ENCODE results near the gene ASB16.
A peak's percentile ranks its signal among the peaks of the same experiment; 100 is the strongest.
"Not testable (repeated sequence)": the region's sequence is repeated elsewhere in the genome, so short reads cannot be mapped to it uniquely, and the experiment has no call there.

The ASB16 gene

GRCh38 chr17:44170499-44171201, at the start of gene ASB16:
Gene ASB16, plus strand, starts transcription at chr17:44170704. Its CDS starts 86 bp downstream, at chr17:44170790.
- no peak for DNase-seq

DNA sequence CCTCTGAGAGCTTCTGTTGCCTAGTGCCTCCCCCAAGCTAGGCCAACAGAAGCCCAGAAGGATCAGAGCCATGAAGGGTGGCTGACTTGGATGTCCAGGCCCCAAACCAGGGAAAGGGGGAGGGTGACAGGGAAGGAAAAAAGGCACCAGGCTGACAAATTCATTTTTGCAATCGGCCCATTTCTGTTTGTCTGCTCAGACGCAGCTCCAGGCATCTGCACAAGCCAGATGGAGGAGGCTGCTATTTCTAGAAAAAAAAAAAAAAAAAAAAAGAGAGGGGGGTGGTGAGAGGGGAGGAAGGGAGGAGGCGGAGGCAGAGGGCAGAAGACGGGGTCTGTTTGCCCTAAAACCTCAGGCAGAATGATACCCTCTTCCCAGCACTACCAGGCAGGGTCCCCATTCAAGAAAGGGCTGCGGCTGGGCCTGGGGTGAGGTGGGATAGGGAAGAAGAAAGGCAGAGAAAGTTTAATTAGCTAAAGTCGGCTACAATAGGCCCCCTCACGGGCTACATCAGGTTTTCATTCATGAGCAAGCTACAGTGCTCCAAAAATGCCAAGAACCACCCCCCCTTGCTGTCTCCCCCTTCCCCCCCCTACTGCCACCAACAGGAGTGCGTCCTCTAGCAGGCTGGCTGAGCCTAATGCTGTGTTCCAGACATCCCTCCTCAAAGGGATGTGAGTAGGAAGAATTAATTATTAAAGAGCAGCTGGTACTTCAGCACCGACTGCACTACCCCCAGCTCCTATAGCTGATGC, 49.5 kb upstream of the ASB16 start:
- no peak for DNase-seq

DNA sequence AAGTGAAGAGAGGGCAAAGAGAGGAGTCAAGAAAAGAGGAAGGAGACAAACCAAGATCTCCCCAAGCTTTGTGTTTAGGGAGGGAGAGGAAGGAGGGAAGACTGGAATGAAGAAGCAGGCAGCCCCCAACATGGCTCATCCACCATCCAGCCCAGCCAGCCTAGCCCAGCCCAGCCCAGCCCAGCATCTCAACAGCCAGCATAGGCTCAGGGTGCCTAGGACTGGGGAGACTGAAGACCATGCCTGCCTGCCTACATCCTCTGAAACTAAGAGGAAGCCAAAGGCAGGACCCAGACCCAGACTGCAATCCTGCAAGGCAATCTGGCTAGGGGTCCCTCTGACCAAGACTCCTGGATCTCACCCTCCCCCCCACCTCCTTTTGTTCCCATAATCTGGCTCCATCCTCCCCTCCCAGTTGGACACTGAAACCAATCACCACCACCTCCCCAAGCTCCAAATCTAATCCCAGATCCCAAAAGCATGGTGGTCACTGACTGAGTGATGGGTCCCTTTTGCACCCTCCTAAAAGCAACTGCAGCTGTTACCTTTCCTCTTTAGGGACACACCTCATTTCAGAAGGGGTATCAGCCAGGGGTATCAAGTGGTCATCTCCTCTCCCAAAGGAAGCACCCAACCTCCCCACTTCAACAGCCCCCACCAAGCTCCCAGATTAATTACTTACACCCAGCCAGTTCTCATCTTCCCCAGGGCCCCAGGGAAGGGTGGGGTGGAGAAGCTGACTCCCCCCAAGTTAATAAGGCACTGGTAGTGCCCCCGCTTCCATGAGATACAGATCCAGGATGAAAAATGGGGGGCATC, 48.3 kb upstream of the ASB16 start:
- no peak for DNase-seq

DNA sequence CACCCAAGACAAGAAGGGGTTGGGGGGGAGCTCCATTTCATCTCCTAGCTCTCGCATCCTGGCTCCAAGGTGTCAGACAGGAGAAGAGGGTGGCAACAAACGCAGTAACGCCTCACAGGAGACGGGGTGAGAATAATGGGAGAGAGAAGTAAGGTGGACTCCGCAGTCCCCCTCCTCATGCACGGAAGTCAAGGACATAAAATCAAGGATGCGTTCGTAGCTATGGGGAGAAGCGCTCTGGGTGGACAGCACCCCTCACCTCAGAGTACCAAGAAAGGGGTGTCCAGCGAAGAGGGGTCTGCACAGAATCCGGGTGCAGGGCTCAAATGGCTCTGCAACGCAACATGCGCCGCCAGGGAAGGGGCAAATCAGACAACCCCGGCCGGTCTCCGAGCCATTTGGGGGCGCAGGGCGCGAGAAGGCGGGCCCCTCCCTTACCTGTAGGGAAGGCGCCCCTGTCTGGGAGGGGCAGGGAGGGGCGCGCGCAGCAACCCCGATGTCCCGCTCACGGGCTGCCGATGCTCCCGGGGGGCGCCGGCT, 47.6 kb upstream of the ASB16 start:
- peak; percentile 36 for DNase-seq

DNA sequence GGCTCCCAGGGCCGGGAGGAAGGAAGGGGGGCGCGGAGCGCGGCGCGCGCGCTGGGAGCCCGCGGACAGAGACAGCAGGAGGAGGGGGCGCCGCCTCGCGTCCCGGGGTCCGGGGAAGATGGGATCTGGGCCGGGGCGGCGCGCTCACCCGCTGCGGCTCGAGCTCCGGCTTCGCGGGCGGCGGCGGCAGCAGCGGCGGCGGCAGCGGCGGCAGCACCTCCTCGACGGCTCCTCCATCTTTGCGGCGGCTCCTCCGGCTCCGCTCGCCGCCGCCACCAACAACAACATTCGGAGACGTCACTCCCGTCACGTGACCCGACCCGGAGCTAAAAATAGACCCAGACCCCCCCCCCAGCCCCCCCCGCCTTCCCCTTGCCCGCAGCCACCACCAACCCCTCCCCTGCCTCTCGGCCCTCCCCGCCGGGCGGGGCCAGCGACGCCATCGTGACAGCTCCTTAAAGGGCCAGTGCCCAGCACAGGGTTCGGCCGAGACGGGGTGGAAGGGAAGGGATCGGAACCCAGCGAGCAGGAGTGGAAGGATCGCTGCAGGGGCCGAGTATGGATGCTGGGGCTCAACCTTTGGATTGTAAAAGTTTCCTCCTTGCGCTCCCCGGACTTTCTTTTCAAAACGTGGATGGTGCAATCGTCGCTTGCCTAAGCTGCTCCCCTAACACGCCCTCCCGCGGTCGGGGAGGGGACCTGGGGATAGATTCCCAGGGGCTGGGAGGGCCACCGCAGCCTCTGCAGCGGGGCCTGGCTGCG, 47.0 kb upstream of the ASB16 start, which contains the start of gene HDAC5:
Gene HDAC5 (minus strand): TSS at position 286 of the 762 bp plus-strand sequence. CDS start 6,126 bp downstream, outside the sequence.
- peak; percentile 96 for DNase-seq

DNA sequence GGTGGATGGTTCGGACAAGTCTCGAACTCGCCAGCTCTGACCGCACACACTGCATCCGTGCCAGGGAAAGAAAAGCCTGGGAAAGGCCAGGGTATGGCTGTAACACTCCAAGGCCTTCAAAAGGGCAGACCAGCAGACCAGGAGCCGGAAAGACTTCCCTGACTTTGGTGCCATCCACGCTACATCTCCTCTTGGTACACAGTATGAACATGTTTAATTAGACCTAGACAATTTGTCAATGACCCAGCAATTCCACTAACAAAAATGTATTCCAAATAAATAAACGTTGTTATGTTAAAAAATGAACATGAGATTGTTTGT, 46.4 kb upstream of the ASB16 start:
- no peak for DNase-seq

DNA sequence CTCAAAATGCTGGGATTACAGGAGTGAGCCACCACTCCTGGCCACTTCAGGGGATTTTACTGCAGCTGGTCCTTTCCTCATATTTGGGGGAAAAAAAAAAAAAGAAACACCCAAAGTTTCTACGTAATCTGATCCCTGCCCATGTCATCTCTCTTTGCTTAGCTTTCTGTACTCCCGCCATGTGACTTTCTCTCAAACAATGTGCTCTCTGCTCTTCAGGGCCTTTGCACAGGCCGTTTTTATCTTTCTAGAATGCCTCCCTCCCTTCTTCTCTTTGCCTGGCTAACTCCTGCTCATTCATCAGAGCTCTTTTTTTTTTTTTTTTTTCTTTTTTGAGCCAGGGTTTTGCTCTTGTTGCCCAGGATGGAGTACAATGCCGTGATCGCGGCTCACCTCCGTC, 42.1 kb upstream of the ASB16 start:
- DNase-seq: no peak

- DNase-seq: no peak
These were observed 39.7 kb upstream of the ASB16 start for GRCh38 chr17:44130693-44131349.

DNA sequence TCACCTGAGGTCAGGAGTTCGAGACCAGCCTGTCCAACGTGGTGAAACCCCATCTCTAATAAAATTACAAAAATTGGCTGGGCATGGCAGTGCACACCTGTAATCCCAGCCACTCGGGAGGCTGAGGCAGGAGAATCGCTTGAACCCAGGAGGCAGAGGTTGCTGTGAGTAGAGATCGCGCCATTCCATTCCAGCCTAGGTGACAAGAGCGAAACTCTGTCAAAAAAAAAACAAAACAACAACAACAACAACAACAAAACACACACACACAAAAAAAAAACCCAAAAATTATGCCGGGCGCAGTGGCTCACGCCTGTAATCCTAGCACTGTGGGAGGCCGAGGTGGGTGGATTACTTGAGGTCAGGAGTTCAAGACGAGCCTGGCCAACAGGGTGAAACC, 39.1 kb upstream of the ASB16 start:
- DNase-seq: not testable (repeated sequence)

DNA sequence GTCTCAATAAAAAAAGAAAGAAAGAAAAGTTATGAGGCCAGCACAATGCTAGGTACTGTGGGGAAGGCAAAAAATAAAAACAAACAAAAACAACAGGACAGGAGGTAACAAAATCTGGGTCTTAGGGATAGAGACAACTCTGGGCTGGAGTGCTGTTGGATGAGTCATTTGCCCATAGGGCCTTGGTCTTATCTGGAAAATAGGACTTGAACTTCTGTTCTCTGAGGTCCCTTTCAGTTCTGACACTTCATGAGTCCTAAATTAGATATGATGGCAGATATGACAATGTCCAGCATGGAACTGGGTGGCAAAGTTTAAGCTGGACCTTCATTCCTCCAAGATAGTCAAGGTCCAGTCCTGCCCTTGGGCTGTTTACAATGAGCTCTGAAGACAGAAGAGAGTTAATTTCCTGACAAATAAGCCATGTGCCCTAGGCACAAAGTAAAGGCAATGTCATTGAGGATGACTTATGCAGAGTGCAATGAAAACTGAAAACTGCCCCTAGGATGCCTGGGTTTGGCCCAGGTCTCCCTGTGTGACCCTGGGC, 38.2 kb upstream of the ASB16 start:
- no peak for DNase-seq

DNA sequence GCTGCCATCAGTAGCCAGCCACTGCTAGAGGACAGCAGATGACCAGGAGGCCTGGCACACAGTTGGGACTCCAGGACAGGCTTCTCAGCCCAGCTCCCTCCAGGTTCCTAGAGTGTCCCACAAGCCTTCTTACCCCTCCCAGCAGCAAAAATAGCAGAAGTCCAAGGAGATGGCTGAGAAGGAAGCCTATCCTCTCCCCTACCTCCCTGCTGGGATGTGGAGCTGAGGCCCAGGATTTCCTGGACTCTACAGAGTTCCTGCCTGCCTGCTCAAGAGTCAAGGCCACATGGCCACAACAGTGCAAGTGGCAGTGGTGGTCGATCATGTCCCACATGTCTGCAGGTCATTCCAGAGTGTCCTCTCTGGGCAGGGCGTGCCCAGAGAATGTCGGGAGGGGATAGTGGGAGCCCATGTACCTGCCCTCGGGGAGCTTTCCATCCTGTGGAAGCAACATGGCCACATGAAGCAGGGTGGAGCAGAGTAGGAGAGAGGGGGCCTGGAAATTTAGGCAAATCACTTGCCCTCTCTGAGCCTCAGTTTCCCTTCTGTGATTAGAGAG, 36.5 kb upstream of the ASB16 start:
- no peak for DNase-seq

DNA sequence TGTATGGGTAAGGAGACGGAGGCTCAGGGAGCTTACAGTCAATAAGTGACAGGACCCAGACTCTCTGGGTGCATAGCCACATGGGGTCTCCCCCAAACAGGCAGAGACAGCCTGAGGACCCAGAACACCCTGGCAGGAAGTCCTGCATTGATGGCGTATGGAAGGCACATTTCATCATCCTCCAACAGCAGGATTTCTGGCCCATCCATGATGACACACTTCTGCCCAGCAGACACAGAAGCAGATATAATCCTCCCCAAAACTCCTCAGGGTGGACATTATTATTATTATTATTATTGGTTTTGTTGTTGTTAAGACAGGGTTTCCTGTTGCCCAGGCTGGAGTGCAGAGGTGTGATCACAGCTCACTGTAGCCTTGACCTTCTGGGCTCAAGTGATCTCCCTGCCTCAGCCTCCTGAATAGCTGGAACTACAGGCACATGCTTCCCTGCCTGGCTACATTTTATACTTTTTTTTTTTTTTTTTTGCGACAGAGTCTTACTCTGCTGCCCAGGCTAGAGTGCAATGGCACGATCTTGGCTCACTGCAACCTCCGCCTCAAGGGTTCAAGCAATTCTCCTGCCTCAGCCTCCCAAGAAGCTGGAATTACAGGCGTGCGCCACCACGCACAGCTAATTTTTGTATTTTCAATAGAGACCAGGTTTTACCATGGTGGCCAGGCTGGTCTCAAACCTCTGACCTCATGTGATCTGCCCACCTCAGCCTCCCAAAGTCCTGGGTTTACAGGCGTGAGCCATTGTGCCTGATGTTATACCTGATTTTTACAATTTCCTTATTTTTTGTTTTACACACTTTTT, 35.5 kb upstream of the ASB16 start:
- no peak for DNase-seq

- peak; percentile 66 for DNase-seq
These were observed 32.4 kb upstream of the ASB16 start for GRCh38 chr17:44137891-44138709.

DNA sequence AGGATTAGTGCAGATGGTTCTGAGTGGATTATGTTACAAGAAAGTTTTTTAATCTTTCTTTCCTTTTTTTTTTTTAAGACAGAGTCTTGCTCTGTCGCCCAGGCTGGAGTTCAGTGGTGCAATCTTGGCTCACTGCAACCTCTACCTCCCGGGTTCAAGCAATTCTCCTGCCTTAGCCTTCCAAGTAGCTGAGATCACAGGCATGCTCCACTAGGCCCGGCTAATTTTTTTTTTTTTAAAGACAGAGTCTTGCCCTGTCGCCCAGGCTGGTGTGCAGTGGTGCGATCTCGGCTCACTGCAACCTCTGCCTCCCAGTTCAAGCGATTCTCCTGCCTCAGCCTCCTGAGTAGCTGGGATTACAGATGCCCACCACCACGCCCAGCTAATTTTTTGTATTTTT, 26.6 kb upstream of the ASB16 start:
- DNase-seq: not testable (repeated sequence)

DNA sequence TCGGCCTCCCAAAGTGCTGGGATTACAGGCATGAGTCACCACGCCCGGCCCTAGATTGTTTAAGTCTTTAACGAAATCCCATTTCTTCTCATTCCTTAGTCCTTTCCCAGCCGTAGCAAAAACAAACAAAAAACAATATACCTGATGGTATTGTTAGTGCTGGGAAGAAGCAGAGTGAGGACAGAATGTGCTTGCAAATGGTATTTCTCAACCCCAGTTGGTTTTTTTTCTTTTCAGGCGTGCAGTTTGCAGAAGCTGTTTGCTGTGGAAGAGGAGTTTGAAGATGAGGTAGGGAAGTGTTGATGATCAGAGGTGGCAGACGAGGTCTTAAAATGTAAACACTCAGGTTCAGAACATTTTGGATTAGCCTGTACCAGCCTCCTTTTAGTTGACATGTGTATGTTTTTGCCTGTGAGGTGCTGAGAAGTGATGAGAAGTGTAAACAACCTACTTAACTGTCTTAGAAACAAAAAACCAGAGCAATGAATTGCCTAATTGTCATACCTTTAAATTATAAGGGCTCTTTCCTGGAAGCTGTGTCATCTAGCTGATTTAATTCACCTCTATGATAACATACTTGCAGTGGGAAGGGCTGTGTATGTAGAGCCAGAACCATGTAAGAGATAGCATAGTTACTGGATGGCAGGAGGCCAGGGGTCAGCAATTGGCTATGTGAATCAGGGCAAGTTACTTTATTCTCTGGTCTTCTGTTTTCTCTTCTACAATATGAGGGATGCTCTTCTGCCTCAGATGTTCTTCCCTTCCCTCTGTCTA, 25.4 kb upstream of the ASB16 start:
- DNase-seq: no peak

DNA sequence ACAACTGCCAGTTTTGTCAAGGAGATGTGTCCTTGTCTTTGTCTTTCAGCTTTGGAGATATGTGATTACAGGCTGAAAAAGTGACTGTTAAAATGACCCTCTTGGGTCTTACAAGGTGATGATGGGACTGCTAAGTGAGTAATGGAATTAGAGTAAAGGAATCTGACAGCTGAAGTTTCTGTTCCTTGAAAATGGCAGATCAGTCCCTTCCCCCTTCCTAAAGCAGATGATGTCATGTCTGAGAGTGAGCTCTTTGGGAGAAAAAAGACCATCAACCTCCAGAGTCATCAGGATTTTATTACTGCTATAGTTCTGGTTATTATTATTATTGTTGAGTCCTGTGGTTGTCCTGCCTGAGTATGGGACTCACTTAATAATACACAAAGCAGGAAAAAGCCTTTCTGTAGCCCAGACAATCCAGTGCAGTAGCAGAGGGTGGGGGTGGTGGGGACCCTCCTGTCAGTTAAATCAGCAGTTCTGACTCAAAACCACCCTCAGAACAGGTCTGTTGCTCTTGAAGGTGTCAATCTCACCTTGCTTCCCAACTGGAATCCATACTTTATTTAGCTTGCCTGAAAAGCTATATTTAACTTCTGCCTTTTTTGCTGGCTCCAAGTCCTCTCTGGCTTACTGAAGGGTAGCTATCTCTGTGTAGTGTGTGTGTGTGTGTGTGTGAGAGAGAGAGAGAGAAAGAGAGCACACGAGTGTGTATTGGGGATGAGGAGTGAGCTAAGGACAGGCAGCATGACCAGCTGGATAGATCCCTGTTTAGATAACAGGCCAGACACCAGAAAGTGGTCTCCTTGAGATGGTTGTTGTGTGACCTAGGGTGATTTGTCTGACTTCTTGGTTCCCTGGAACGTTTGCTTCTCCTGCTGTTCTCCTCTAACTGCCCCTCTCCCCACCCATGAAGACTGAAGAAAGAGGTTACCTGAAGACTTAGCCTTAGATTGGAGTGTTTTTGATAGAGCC, 23.8 kb upstream of the ASB16 start:
- no peak for DNase-seq

DNA sequence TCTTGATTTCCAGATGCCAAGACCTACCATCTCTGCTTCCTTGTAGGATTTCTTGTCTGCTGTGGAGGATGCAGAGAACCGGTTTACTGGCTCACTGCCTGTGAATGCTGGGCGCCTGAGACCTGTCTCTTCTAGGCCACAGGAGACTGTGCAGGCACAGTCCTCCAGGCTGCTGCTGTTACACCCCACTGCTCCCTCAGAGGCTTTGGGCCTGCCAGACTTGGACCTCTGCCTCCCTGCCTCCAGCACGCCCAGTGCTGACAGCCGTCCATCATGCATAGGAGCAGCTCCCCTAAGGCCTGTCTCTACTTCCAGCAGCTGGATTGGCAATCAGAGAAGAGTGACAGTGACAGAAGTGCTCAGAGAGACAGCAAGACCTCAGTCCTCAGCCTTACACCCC, 22.7 kb upstream of the ASB16 start:
- no peak for DNase-seq
